Measurements from ENCODE around the gene SLC12A7. TPM values are rescaled to one million over a fixed set of nuclear protein-coding genes. Genes with fewer than 3 reads are reported as not detected.

Gene SLC12A7
- total RNA-seq, 1 donor from 2014 or later = 101 TPM

- H3K4me1 ChIP-seq = no peaks in the 10 kb centered on the region
- no peak overlapping the region for H3K27ac ChIP-seq
- no peaks in the 10 kb centered on the region for H3K27me3 ChIP-seq
- H3K36me3 ChIP-seq = peaks cover 3 to 13% of the 10 kb centered on the region in 2 donors
- intact Hi-C loops (cut with DNase I) = no loop called here
- H3K4me3 ChIP-seq = no peak overlapping the region
- TF ChIP-seq, protein P1, sequence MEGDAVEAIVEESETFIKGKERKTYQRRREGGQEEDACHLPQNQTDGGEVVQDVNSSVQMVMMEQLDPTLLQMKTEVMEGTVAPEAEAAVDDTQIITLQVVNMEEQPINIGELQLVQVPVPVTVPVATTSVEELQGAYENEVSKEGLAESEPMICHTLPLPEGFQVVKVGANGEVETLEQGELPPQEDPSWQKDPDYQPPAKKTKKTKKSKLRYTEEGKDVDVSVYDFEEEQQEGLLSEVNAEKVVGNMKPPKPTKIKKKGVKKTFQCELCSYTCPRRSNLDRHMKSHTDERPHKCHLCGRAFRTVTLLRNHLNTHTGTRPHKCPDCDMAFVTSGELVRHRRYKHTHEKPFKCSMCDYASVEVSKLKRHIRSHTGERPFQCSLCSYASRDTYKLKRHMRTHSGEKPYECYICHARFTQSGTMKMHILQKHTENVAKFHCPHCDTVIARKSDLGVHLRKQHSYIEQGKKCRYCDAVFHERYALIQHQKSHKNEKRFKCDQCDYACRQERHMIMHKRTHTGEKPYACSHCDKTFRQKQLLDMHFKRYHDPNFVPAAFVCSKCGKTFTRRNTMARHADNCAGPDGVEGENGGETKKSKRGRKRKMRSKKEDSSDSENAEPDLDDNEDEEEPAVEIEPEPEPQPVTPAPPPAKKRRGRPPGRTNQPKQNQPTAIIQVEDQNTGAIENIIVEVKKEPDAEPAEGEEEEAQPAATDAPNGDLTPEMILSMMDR (IDR thresholded peaks at IDR 0.05) = no peak
- no peaks in the 10 kb centered on the region for H3K9me3 ChIP-seq
- no peak for DNase-seq (ENCODE audit: low spot score in 2 of 2)
Observed at GRCh38 chr5:1095302-1095989, 16.4 kb downstream of the SLC12A7 start.

DNA sequence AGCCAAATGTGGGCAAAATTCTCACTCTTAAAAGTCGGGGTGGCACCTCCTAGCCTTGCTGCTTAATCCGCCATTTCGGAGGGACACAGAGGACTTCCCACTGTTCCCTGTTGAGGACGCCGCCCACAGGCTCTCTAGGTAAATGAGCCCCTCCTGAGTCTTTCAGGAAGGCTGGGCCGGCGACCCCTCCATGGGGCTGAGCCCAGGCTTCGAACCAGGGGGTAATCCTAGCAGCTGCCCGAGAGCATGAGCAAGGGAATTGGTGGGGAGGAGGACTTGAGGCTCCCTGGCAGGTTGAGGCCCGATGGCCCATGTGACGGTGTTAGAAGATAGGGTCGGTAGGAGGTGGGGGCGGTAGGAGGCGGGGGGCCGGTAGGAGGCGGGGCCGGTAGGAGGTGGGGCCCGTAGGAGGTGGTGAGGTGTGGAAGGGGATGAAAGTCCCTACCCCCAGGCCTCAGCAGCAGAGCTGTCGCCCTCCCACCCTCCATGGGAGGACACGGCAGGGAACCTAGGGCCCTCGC is 17.1 kb downstream of the SLC12A7 start:
- DNase-seq (ENCODE audit: low spot score in 2 of 2) = no peak
- H3K36me3 ChIP-seq = peaks cover 3 to 14% of the 10 kb centered on the region in 2 donors
- intact Hi-C loops (cut with DNase I) = no loop called here
- no peaks in the 10 kb centered on the region for H3K4me1 ChIP-seq
- H3K27ac ChIP-seq = no peak overlapping the region
- no peaks in the 10 kb centered on the region for H3K9me3 ChIP-seq
- H3K4me3 ChIP-seq = no peak overlapping the region
- TF ChIP-seq, protein P1 (IDR thresholded peaks at IDR 0.05) = no peak
- no peaks in the 10 kb centered on the region for H3K27me3 ChIP-seq

- DNase-seq (ENCODE audit: low spot score in 2 of 2) = no peak
- Histone ChIP-seq H3K4me1 (no peaks in the 10 kb centered on the region), H3K9me3 (no peaks in the 10 kb centered on the region), H3K36me3 (peaks cover 9 to 14% of the 10 kb centered on the region in 2 donors), H3K27me3 (no peaks in the 10 kb centered on the region), H3K27ac (no peak overlapping the region), H3K4me3 (no peak overlapping the region)
- TF ChIP-seq, protein P1 (IDR thresholded peaks at IDR 0.05) = no peak
- intact Hi-C loops (cut with DNase I) = no loop called here
Observed at GRCh38 chr5:1093361-1093760, 18.5 kb downstream of the SLC12A7 start.

DNA sequence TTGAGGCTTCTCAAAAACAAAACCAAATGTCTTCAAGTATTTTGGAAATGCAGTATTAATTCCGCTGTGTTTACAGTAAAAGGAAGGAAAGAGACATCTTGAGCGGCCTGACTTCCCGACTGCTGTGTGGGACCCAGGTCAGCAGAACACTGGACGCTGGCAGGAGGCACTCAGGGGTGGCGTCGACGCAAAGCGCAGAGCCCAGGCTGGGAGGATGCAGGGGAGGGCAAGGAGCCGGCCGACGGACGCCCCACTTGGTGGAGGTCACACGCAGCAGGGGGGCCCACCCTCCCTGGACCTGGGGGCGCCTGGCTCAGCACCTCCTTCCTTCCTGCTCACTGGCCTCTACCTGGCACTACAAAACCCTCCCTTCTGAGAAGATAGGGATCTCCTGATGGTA is 19.7 kb downstream of the SLC12A7 start:
- intact Hi-C loops (cut with DNase I) = no loop called here
- peaks cover 12 to 20% of the 10 kb centered on the region in 2 donors for H3K36me3 ChIP-seq
- H3K27ac ChIP-seq = no peak overlapping the region

DNA sequence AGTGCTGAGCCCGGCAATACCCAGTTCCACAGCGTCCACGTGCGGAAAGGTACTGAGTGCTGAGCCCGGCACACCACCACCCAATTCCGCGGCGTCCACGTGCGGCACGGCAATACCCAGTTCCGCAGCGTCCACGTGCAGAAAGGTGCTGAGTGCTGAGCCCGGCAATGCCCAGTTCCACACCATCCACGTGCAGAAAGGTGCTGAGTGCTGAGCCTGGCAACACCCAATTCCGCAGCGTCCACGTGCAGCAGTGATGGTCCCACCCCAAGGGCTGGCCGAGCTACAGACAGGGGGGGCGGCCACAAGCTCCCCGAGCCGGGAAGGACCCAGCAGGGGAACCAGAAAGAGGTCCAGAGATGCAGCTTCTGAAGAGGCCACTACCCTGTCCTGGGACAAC is 20.2 kb downstream of the SLC12A7 start:
- H3K27me3 ChIP-seq = no peaks in the 10 kb centered on the region
- H3K4me1 ChIP-seq = no peaks in the 10 kb centered on the region
- no peak for DNase-seq (ENCODE audit: low spot score in 2 of 2)
- intact Hi-C loops (cut with DNase I) = no loop called here
- no peak overlapping the region for H3K27ac ChIP-seq
- H3K36me3 ChIP-seq = peaks cover 12 to 20% of the 10 kb centered on the region in 2 donors
- no peak overlapping the region for H3K4me3 ChIP-seq
- TF ChIP-seq, protein P1 (IDR thresholded peaks at IDR 0.05) = no peak
- H3K9me3 ChIP-seq = no peaks in the 10 kb centered on the region

More for the DNA sequence above, 19.7 kb downstream of the SLC12A7 start:
- no peak overlapping the region for H3K4me3 ChIP-seq
- H3K9me3 ChIP-seq = no peaks in the 10 kb centered on the region
- DNase-seq (ENCODE audit: low spot score in 2 of 2) = no peak
- TF ChIP-seq, protein P1 (IDR thresholded peaks at IDR 0.05) = no peak
- H3K27me3 ChIP-seq = no peaks in the 10 kb centered on the region
- no peaks in the 10 kb centered on the region for H3K4me1 ChIP-seq

All from ascending aorta (tissue), 2 donors.